Body of pancreas (tissue), 4 donors: ENCODE results near the gene TRIML1. TPM values are rescaled to one million over a fixed set of nuclear protein-coding genes. Genes with fewer than 3 reads are reported as not detected.

ENCODE experiments used
- ATAC-seq: fragments of 150-250 bp; one replicate; pipeline ENCODE4 v1.9.1; 2016
- DNase-seq, 4 donors: peaks; one replicate each; pipeline ENCODE4 v3.0.0-alpha.2; 2019
- H3K27ac ChIP-seq, 4 donors: fragments of 200-600 bp; sonication (generic); 1 replicate in 3 of 4; 2 replicates in 1 of 4; pipeline versions ENCODE4 v1.5.1 to v1.6.1; 2016 to 2019; ENCODE audit warnings: mild to moderate bottlenecking in 1 of 4, mixed read lengths in 1 of 4, moderate library complexity in 1 of 4
- H3K27me3 ChIP-seq, 2 donors: fragments of 200-600 bp; sonication (generic); one replicate each; pipeline ENCODE4 v1.6.0; 2016; ENCODE audit warnings: mild to moderate bottlenecking in 1 of 2
- H3K36me3 ChIP-seq, 2 donors: fragments of 200-600 bp; sonication (generic); replicated peaks in 1 of 2; 2 replicates each; pipeline ENCODE4 v1.5.1; 2016; ENCODE audit warnings: low read depth in 2 of 2; ENCODE audit not compliant: insufficient read depth in 1 of 2
- H3K4me1 ChIP-seq: fragments of 200-600 bp; sonication (generic); one replicate; pipeline ENCODE4 v1.6.0; 2016
- H3K4me3 ChIP-seq, 2 donors: fragments of 200-600 bp; sonication (generic); 1 replicate in 1 of 2; 2 replicates in 1 of 2; pipeline ENCODE4 v1.5.1; 2016 to 2019
- H3K9me3 ChIP-seq, 3 donors: fragments of 200-600 bp; sonication (generic); 1 replicate in 2 of 3; 2 replicates in 1 of 3; pipeline ENCODE4 v1.5.1; 2016
- POLR2A ChIP-seq, 3 donors: fragments of 450-650 bp; IDR thresholded peaks; one replicate each; pipeline ENCODE4 v1.6.1; 2016; ENCODE audit warnings: antibody characterized with exemption in 3 of 3, mild to moderate bottlenecking in 2 of 3
- WGBS, 2 donors: methylation state at CpG; one replicate each; pipeline ENCODE4 v1.1.5; 2017; 5-methylcytosine and 5-hydroxymethylcytosine counted together
- intact Hi-C: fragments of 100-400 bp; cut with DNase I; formaldehyde crosslinking; loops from one replicate; pipeline ENCODE4 v1.15.1; 2023
- total RNA-seq, 2 donors: library from RNA; depleted of rRNA; stranded (reverse); fragments of >200 nt; gene quantifications; one replicate each; pipeline ENCODE4 v1.1.0, GENCODE V29; 2016
- TF ChIP-seq, protein P1 (sequence below), 7 experiments: fragments of 450-650 bp in 4 of 7; fragments of 200-600 bp in 3 of 7; sonication (generic) in 3 of 7; IDR thresholded peaks; one replicate each; pipeline ENCODE4 v1.5.1; 2016 to 2019; ENCODE audit warnings: antibody characterized with exemption in 7 of 7

TRIML1 gene
- total RNA-seq, 2 donors from 2014 or later = not detected

- H3K36me3 ChIP-seq = no peaks in the 10 kb centered on the region
- H3K27ac ChIP-seq = no peak overlapping the region
- intact Hi-C loops = no loop called here
- no peaks in the 10 kb centered on the region for H3K9me3 ChIP-seq
- no peak for DNase-seq
- no peak for ATAC-seq
- 59 to 63% methylated on average over 9 of the region's 9 CpGs for WGBS, 2 donors
- H3K4me1 ChIP-seq = no peaks in the 10 kb centered on the region
- H3K4me3 ChIP-seq = no peak overlapping the region
- TF ChIP-seq POLR2A (IDR thresholded peaks at IDR 0.05) = no peak
- TF ChIP-seq, protein P1, sequence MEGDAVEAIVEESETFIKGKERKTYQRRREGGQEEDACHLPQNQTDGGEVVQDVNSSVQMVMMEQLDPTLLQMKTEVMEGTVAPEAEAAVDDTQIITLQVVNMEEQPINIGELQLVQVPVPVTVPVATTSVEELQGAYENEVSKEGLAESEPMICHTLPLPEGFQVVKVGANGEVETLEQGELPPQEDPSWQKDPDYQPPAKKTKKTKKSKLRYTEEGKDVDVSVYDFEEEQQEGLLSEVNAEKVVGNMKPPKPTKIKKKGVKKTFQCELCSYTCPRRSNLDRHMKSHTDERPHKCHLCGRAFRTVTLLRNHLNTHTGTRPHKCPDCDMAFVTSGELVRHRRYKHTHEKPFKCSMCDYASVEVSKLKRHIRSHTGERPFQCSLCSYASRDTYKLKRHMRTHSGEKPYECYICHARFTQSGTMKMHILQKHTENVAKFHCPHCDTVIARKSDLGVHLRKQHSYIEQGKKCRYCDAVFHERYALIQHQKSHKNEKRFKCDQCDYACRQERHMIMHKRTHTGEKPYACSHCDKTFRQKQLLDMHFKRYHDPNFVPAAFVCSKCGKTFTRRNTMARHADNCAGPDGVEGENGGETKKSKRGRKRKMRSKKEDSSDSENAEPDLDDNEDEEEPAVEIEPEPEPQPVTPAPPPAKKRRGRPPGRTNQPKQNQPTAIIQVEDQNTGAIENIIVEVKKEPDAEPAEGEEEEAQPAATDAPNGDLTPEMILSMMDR (IDR thresholded peaks at IDR 0.05) = no peak
- H3K27me3 ChIP-seq = no peaks in the 10 kb centered on the region
Measured at GRCh38 chr4:188113156-188113555, 26.1 kb upstream of the TRIML1 start.

DNA sequence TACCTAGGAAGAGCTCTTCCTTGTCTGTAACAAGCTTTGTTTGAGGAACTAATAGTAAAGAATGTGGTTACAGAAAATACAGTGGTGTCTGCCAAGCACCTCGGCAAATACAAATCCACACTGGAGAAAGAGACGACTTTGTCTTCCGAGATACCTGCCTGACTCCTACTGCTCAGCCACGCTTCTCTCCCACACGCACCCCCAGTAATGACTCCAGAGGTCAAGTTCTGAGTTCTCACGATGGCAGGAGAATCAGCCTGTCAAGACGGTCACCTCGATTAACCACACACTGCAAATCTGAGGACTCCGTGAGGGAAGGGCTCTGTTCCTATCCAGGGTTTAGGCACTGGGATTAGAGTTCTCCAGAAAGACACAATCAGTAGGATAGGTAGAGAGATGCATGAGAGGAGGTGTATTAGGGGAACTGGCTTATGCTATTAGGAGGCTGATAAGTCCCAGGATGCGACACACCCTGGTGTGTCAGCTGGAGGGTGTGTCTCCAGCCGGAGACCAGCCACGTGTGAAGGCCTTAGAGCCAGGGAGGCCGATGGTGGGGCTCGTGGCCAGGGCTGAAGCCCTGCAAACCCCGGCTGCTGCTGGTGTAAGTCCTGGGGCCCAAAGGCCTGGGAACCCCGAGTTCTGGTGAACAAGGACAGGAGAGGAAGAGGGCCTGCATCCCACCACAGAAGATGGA is 21.5 kb upstream of the TRIML1 start:
- H3K36me3 ChIP-seq = no peaks in the 10 kb centered on the region
- intact Hi-C loops = no loop called here
- H3K4me3 ChIP-seq = no peak overlapping the region
- H3K4me1 ChIP-seq = no peaks in the 10 kb centered on the region
- WGBS, 2 donors = 54 to 65% methylated on average over 9 to 16 of the region's 16 CpGs
- no peaks in the 10 kb centered on the region for H3K9me3 ChIP-seq
- DNase-seq = no peak
- no peak for TF ChIP-seq POLR2A (IDR thresholded peaks at IDR 0.05)
- TF ChIP-seq, protein P1 (IDR thresholded peaks at IDR 0.05) = no peak
- ATAC-seq = no peak
- no peak overlapping the region for H3K27ac ChIP-seq
- H3K27me3 ChIP-seq = no peaks in the 10 kb centered on the region

GRCh38 chr4:188121530-188121929 is 17.7 kb upstream of the TRIML1 start:
- Histone ChIP-seq H3K9me3 (no peaks in the 10 kb centered on the region), H3K36me3 (no peaks in the 10 kb centered on the region), H3K4me3 (no peak overlapping the region), H3K27me3 (no peaks in the 10 kb centered on the region), H3K4me1 (no peaks in the 10 kb centered on the region), H3K27ac (no peak overlapping the region)
- WGBS, 2 donors = 31 to 46% methylated on average over 13 of the region's 13 CpGs
- DNase-seq (no peak), ATAC-seq (no peak)
- intact Hi-C loops = no loop called here
- TF ChIP-seq, protein P1 (IDR thresholded peaks at IDR 0.05) = no peak
- TF ChIP-seq POLR2A (IDR thresholded peaks at IDR 0.05) = no peak

GRCh38 chr4:188127214-188127874 is 11.9 kb upstream of the TRIML1 start:
- 59 to 60% methylated on average over 5 of the region's 5 CpGs for WGBS, 2 donors
- TF ChIP-seq, protein P1 (IDR thresholded peaks at IDR 0.05) = no peak
- no peak for TF ChIP-seq POLR2A (IDR thresholded peaks at IDR 0.05)
- Histone ChIP-seq H3K4me3 (no peak overlapping the region), H3K9me3 (no peaks in the 10 kb centered on the region), H3K27ac (no peak overlapping the region), H3K36me3 (no peaks in the 10 kb centered on the region), H3K27me3 (no peaks in the 10 kb centered on the region), H3K4me1 (no peaks in the 10 kb centered on the region)
- no peak for DNase-seq
- intact Hi-C loops = no loop called here
- no peak for ATAC-seq
